ENCODE data around the gene ZNF524.

The ZNF524 gene

DNA sequence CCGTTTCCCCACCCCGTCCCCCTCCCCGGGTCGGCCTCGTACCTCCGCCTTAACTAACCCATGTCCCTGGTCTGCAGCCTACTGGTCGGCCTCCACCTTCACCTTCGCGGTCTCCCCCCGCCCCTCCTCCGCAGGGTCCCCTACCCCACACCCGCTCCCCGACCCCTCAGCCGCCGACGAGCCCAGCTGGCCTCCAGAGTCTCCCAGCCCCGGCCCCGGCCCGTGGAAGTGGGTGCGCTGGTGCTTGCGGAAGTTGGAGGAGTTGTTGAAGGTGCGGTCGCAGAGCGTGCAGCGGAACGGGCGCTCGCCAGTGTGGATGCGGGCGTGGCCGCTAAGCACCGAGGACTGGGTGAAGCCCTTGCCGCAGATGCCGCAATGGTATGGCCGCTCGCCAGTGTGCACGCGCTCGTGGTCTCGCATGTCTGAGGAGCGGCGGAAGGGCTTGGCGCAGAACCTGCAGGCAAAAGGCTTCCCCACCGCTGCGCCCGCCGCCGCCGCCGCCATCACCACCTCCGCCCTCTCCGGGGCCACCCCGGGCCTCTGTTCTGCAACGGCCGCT, 21.7 kb downstream of the ZNF524 start:
- no peak for DNase-seq

DNA sequence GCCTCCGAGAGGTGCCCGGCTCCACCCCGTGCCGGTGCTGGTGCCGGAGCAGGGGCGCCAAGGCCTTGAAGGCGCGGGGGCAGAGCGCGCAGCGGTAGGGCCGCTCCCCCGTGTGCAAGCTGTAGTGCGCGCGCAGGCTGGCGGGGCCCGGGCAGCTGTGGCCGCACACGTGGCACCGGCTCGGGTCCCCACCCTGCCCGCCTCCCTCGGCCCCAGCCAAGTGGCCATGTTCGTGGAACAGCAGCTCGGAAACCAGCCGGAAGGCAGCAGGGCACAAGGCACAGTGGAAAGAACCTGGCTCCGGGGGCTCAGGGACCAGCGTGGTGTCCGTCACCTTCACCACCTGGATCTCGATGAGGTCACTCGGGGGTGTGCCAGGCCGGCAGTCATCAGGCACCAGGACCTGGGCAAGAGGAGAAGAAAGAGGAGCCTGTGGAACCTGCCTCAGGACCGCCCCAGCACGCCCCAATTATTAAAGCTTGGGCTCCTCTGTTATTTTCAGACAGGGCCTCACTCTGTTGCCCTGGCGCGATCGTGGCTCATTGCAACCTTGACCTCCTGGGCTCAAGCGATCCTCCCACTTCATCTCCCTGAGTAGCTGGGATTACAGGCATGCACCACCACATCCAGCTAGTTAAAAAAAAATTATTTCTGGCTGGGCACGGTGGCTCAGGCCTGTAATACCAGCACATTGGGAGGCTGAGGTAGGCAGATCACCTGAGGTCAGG, 22.3 kb downstream of the ZNF524 start:
- DNase-seq: no peak

DNA sequence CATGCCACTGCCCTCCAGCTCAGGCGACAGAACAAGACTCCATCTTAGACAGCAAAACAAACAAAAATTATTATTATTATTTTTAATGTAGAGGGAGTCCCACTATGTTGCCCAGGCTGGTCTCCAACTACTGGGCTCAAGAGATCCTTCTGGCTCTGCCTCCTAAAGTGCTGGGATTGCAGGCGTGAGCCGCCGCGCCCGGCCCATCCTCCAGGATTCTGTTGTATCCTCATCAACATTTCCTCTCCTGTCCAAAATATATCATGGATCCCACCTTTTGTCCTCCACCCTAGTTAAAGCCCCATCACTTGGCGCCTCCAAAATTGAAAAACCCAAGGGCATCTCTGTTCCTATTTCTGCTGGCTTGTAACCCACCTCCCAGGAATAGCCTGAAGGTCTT, 23.0 kb downstream of the ZNF524 start:
- DNase-seq: no peak

DNA sequence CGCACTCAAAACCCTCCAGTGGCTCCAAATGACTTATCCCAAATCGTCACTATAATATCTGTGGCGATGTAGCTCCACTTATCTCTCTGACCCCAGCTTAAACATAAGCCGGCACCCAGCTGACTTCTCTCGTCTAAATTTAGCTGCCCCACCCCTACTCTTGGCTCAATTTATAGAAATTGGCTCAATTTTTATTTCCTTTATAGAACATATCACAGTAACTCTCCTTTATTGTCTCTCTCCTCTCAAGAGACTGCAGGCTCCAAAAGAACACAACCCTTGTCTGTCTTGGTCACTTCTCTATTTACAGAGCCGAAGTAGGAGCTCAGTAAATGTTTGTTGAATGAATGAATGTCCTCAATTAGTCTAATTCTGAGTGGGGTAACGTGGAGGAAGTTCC, 23.5 kb downstream of the ZNF524 start:
- no peak for DNase-seq

DNA sequence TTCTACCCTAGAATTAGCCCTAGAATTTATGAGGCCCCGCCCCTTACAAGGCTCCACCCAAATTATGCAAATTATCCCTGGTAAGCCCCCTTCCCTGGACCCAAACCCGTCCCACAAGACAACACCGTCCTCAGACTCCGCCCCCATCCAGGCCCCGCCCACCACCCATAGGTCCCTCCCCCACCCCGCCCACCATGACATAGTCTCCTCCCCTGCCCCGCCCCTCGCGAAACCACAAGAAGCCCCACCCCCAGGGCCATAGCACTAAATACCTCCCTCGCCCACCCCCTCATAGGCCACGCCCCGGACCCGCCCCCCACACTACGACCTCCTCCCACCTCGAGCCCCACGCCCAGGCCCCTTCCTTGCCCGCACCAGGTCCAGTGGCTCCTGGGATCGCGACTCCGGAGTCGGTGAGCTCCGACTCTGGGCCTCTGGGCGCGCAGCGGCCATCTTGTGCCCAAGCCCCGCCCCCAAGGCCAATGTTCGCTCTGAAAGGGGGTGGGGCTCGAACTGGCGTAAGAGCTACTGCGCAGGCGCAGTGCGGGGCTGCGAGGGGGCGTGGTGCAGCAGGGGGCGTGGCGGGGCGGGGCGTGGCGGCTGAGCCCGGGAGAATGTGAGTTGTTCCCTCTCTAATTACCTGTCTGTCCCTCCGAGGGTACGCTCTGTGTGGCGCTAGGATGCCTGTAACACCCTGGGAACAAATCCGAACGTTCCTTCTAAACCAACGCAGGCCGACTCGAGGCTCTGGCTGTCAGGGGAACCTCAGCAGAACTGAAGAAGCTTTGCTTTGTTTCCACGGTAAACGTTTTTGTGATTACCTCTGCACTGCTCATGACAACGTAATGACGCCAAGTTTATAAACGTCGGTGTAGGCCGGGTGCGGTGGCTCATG, 24.3 kb downstream of the ZNF524 start, which contains the start of gene ZNF784:
ZNF784 (minus strand) TSS at position 458 of the 895 bp plus-strand sequence; CDS start at position 453, 5 bp downstream.
- DNase-seq: peak; percentile 50

DNA sequence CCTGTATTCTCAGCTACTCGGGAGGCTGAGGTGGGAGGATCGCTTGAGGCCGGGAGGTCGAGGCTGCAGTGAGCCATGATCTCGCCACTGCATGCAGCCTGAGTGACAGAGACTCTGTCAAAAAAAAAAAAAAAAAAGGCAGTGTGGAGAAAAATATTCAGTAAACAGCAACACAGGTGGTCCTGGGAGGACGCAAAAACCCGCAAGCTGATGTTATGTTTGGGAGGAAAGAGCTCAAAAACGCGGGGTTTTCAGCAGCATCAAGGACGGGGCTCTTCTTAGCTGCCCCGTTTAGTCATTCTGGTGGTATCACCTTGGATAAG, 24.9 kb downstream of the ZNF524 start:
- no peak for DNase-seq

DNA sequence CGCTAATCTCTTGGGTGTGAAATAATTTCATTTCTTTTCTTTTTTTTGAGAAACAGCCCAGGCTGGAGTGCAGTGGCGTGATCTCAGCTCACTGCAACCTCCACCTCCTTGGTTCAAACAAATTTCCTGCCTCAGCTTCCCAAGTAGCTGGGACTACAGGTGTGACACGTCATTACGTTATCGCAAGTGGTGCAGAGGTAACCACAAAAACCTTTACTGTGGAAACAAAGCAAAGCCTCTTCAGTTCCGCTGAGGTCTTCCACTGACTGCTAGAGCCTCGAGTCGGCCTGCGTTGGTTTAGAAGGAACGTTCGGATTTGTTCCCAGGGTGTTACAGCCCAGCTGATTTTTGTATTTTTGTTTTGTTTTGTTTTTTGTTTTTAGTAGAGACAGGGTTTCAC, 26.3 kb downstream of the ZNF524 start:
- no peak for DNase-seq

DNA sequence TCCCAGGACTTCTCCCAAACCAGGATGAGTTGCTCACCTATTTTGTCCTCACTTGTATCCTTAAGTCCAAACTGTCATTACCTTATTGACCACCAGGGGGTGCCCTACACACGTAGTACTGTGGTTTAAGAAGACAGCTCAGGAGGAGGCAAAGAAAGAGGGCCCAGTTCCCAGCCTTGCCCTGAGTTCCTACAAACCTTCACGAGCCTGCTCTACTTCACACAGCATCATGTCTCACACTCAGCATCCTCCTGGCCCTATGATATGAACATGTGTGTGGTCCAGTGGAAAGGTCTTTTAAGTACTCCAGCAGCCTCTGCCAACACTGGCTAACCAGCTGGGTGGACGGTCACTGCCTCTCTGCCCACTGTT, 32.4 kb downstream of the ZNF524 start:
- DNase-seq: peak; percentile 21

DNA sequence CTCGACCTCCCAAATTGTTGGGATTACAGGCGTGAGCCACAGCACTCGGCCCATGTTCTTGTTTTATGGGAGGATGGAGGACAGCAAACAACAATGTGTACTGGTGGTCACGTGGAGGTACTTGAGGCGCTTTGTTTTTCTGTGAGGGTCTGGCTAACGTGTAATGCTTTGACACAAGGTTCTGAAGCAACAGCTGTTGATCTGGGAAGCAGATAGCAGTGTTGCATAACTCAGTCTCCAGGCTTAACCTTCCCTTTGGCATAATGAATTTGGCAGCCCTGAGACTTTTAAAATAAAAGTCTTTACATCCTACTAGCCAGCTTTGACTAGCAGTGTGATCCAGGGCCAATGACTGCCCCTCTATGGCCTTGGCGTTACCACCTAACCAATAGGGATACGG, 33.8 kb downstream of the ZNF524 start:
- no peak for DNase-seq

DNA sequence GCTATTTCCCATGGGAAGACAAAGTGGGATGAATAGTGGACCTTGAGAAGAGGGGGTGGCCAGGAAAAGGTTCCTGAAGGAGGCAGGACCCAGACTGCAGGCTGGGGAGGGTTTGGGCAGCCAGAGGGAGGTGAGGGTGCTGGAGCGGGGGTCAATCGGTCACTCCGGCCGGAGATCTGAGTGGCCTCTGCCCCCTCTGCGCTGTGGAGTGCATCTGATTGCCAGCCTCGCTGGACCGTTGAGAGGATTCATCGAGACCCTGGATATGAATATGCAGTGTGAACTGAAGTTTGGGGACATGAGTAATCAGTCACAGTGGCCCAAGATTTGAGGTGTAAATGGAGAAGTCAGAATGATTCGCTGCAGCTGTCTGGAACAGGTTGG, 35.2 kb downstream of the ZNF524 start:
- DNase-seq: no peak

DNA sequence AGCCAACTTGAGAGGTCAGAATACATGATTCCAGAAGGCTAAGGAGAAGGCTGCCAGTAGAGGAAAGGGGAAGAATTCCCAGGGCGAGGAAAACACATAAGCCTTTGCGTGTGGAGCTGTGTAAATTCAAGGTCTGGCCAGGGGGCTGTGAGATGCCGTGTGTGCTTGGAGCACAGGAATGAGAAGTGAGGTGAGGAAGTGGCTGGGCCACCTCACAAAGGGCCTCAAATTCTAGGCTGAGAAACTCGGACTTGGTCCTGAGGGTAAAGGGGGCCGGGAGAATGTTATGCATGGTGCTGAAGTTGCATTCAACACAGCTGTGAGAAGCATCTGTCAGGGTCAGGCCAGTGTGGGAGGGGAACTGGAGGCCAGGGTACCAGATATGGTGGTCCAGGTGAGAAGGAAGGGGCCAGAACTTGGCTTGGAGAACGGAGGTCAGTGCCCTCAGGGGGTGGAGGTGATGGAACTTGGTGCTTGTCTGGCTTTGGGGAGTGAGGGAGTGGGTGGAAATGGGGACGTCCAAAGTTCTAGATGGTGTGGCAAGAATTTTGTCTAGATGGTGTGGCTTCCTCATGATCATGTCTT, 35.9 kb downstream of the ZNF524 start:
- DNase-seq: no peak

DNA sequence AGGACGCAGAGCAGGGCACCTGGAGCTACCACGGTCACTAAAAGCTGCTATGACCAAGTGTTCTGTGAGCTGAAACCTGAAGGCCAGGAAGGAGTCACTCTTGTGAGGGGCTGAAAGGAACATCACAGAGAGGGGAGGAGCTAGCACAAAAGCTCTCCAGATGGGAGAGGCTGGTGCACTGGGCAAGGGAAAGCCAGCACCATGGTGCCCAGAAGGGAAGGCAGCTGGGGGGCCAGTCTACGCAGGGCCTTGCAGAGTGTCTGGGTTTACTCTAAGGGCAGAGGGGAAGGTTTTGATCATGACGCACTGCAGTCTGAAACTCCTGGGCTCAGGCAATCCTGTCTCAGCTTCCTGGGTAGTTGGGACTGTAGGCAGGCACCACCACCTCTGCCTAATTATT, 36.6 kb downstream of the ZNF524 start:
- no peak for DNase-seq

DNA sequence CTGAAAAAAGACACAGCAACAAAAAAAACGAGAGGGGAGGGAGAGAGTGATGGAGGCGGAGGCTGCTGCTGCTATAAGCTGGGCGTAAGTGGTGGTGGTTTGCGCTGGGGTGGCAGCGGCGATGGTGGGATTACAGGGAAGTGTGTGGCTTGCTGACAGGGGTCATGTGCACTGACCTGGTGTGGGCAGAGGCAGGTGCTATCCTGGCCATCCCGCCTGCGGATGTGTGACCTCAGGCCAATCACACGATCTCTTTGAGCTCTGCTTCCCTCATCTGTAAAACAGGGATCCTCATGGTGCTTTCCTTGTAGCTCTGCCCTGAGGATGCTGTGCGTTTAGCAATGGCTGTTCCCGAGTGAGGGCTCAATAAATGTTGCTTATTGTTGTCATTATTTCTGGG, 37.4 kb downstream of the ZNF524 start:
- no peak for DNase-seq

DNA sequence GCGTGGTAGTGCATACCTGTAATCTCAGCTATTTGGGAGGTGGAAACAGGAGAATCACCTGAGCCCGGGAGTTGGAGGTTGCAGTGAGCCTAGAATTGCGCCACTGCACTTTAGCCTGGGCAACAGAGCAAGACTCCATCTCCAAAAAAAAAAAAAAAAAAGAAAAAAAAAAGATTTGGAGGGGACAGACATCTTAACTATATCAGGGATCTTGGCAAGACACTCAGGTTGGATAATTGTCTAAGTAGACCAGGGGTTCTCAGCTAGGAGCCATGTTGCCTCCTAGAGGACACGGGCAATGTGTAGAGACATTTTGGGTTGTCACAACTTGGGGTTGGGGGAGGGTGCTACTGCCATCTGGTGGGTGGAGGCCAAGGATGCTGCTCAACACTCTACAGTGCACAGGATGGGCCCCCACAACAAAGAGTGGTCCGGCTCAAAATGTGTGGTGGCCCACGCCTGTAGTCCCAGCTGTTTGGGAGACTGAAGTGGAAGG, 38.8 kb downstream of the ZNF524 start:
- DNase-seq: peak; percentile 6

DNA sequence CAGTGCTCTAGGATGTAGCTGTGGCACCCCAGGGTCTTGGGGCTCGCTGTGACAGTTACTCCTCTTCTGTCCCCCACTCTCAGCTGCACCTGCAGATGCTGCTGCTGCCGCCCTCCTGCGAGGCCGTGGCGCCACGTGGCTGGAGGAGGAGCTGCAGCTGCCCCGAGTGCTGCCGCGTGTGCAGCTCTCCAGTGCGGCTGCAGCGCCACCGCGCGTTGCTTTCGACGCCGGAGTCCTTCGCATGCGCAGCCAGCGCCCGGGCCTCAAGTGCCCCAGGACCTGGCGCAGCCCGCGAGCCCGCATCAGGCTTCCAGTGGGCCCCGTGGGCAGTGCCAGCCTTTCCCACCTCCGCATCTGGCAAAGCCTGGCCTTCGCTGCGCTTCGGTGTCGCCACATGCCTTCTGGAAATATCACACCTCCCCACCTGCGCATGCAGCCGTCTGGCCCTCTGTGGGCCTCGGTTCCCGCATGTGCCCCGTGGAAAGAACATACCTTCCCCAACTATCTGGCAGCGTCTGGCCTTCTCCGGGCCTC, 40.0 kb downstream of the ZNF524 start:
- no peak for DNase-seq

DNA sequence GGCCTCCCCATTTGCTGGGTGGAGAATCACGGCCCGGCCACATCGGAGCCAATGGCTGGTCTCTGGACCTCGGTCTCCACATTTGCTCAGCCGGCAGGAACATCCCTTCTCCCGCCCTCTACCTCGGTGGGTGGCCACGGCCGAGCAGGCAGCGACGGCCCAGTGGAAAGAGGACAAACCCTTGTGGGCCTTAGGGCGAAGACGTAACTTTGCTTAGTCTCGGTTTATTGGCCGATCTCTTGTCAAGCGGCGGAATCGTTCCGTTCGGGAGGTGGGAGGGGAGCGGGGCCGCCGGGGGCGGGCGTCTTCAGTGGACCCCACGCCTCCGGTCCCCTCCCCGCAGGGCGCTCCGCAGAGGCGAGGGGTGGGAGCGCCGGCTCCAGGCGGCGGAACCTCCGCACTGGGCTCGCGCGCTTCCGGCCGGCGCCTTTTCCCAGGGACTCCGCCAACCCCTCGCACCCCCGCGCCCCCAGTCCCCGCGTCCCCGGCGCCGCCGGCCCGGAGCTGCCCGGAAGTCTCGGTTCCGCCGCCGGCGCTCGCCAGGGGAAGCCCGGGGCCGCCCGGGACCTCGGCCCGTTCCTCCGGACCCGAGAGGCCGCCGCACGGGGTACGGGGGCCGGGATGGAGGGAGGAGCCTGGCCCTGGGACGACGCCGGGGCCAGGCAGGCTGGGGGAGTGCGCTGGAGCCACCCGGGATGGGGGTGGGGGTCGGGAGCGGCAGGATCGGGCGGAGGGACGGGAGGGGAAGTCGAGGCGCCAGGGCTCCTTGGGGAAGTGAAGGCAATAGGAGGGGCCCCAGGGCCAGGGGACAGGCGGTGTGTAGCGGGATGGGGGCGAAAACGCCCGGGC, 40.7 kb downstream of the ZNF524 start, which contains the start of gene ZNF580:
ZNF580 (plus strand) TSS at position 426 of the 849 bp plus-strand sequence. CDS start 1,507 bp downstream, outside the sequence.
- no peak for DNase-seq

DNA sequence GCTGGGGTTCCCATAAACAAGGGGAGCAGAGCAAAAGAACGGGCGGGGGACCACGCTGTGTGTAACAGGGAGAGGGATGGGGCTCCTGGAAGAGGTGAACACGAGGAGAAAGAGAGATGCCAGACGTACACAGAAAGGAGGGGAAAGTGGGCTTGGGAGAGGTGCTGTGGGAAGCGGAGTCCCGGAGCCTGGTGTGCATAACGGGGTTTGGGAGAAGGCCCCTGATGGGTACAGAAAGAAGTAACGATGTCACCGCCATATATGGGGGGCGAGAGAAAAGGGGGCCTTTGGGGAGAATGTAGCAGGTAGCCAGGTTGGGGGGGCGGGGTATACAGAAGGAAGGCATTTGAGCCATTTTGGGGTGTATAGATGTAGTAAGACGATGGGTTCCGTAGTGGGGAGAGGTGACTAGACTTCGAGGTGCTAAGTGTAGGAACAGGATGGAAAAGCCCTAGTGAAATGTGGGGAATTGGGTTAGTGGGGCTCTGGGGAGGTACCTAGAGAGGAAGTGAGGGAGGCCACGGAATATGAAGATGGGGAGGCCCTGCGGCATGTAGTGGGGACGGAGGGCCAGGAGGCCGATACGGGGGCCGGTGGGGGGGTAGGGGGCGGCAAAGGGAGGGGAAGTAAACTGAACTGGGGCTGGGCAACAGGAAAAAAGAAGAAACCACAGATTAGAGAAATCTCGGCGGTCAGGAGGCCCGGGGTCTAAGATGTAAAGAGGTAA, 41.5 kb downstream of the ZNF524 start:
- no peak for DNase-seq

DNA sequence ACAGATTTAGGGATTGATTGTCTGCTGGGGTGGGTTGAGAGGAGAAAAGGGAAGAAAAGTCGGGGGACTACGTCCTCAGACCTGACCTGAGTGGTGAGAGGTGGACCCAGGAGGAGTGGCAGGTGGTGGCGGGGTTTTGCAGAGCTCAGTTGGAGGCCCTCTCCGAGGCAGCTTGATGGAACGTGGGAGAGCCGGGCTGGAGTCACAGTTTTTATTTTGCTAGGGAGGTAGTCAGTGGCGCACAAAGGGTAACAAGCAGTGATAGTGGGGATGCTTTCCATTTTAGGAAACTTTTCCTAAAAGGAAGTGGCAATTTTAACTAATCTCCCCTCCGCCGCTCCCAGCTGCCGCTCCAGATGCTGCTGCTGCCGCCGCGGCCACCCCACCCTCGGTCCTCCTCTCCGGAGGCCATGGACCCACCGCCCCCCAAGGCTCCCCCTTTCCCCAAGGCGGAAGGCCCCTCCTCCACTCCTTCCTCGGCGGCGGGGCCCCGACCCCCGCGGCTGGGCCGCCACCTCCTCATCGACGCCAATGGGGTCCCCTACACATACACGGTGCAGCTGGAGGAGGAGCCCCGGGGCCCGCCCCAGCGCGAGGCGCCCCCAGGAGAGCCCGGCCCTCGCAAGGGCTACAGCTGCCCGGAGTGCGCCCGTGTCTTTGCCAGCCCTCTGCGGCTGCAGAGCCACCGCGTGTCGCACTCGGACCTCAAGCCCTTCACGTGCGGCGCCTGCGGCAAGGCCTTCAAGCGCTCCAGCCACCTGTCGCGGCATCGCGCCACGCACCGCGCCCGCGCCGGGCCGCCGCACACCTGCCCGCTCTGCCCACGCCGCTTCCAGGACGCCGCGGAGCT, 42.3 kb downstream of the ZNF524 start:
- DNase-seq: no peak

DNA sequence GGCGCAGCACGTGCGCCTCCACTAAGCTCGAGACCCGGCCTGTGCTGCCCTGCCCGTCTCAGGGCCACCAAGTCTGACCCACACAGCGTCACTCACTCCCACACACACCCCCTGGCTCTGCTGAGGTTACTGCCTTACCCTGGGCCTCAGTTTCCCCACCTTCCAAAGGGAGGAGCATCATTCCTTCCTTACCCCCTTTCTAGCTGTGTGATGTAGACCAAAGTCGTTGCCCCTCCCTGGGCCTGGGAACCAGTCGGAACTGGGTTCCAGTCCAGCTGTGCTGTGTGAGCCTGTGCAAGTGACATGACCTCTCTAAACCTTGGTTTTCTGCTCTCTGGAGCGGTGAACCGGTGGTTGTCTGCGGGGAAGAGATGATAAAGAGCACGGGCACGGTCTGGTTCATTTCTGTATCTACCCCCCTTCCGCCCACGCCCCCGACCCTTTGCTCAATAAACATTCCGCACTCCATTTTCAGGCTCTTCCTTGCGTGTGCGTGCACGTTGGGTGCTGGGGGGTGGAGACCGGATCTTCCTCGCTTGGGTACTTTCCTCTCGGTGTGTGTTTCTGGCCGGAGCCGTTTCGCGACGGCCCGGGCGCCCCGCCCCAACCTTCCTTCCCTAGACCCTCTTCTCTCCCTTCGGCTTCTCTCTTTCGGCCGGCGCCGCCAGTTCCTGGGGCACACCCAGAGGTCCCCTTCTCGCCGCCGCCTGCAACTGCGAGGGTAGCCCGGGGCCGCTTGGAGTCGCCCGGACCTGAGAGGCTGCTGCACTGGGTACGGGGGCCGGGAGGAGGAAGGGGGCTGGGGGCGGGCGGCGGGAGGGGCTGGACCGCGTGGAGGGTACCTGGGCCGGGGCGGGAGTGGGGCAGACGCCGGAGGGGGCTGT, 43.2 kb downstream of the ZNF524 start, which contains the start of gene ZNF581:
ZNF581 (plus strand) TSS at position 647 of the 884 bp plus-strand sequence. CDS start 923 bp downstream, outside the sequence.
- no peak for DNase-seq

Data from NCI-H524 treated with DMSO at 0.1 percent for 48 hours (cell line).